Activated naive CD4-positive, alpha-beta T cell treated with Interleukin-2 at 50 U/mL for 16 hours (primary cell): ENCODE results near the gene PDIK1L.

Experiments
- DNase-seq: peaks from one replicate; pipeline ENCODE4 v3.0.0-alpha.2; 2020

The PDIK1L gene

GRCh38 chr1:26111530-26112406, at the start of gene PDIK1L:
PDIK1L (plus strand) TSS chr1:26111824; CDS start chr1:26114309, 2,485 bp downstream.
- peak; percentile 94 for DNase-seq

GRCh38 chr1:26064553-26064952, 47.1 kb upstream of the PDIK1L start:
- DNase-seq: no peak

GRCh38 chr1:26066160-26066559, 45.5 kb upstream of the PDIK1L start:
- DNase-seq: no peak

- DNase-seq: no peak
Observed at GRCh38 chr1:26066857-26067256, 44.8 kb upstream of the PDIK1L start.

- no peak for DNase-seq
Observed at GRCh38 chr1:26067432-26067911, 44.2 kb upstream of the PDIK1L start, which contains the start of gene TRIM63. TRIM63 (minus strand) TSS chr1:26067630; CDS start chr1:26067494, 136 bp downstream.

GRCh38 chr1:26069941-26070295, 41.7 kb upstream of the PDIK1L start:
- DNase-seq: no peak

- no peak for DNase-seq
Observed at GRCh38 chr1:26070296-26070962, 41.2 kb upstream of the PDIK1L start.

GRCh38 chr1:26070963-26071342, 40.7 kb upstream of the PDIK1L start:
- DNase-seq: no peak

- DNase-seq: no peak
Observed at GRCh38 chr1:26072305-26072704, 39.3 kb upstream of the PDIK1L start.

- DNase-seq: no peak
Observed at GRCh38 chr1:26075421-26076144, 36.0 kb upstream of the PDIK1L start.

GRCh38 chr1:26077524-26077923, 34.1 kb upstream of the PDIK1L start:
- DNase-seq: no peak

- no peak for DNase-seq
Observed at GRCh38 chr1:26078286-26079177, 33.1 kb upstream of the PDIK1L start.

GRCh38 chr1:26079178-26079563, 32.5 kb upstream of the PDIK1L start:
- DNase-seq: no peak

- DNase-seq: no peak
Observed at GRCh38 chr1:26079960-26080814, 31.4 kb upstream of the PDIK1L start.

- DNase-seq: no peak
Observed at GRCh38 chr1:26081267-26082019, 30.2 kb upstream of the PDIK1L start.

- DNase-seq: no peak
Observed at GRCh38 chr1:26082020-26082350, 29.6 kb upstream of the PDIK1L start.

GRCh38 chr1:26083208-26083607, 28.4 kb upstream of the PDIK1L start:
- no peak for DNase-seq

- DNase-seq: no peak
Observed at GRCh38 chr1:26084091-26084561, 27.5 kb upstream of the PDIK1L start.

GRCh38 chr1:26084844-26085243, 26.8 kb upstream of the PDIK1L start:
- no peak for DNase-seq

GRCh38 chr1:26089125-26089524, 22.5 kb upstream of the PDIK1L start:
- DNase-seq: no peak

- no peak for DNase-seq
Observed at GRCh38 chr1:26090893-26091292, 20.7 kb upstream of the PDIK1L start.
